HepG2 (cell line): ENCODE data around the gene USH2A.

Experiments
- BRCA1 ChIP-seq: sonication (generic); formaldehyde crosslinking; IDR thresholded peaks from 2 replicates; pipeline ENCODE4 v1.4.0; 2020; ENCODE audit warnings: missing genetic modification reagents
- CTCF ChIP-seq: sonication (generic); formaldehyde crosslinking; IDR thresholded peaks from 2 replicates; pipeline ENCODE4 v1.5.0; 2020; ENCODE audit warnings: mild to moderate bottlenecking, missing genetic modification reagents, moderate library complexity
- E2F1 ChIP-seq: sonication (generic); formaldehyde crosslinking; IDR thresholded peaks from 2 replicates; pipeline ENCODE4 v1.5.0; 2020; ENCODE audit warnings: missing genetic modification reagents
- EZH2 ChIP-seq: conservative IDR thresholded peaks from 2 replicates; pipeline ENCODE4 v1.6.1; 2012; ENCODE audit warnings: mild to moderate bottlenecking, low read depth, low read length, moderate library complexity
- FLYWCH1 ChIP-seq: sonication (generic); formaldehyde crosslinking; IDR thresholded peaks from 2 replicates; pipeline ENCODE4 v1.8.1; 2023; ENCODE audit warnings: mild to moderate bottlenecking, missing genetic modification reagents
- GABPA ChIP-seq, 2 experiments: IDR thresholded peaks; 2 replicates each; pipeline ENCODE4 v1.6.1; 2011 to 2016; ENCODE audit warnings: low read depth in 2 of 2, low read length in 1 of 2, missing biosample characterization in 1 of 2, missing genetic modification characterization in 1 of 2
- GABPB1 ChIP-seq: IDR thresholded peaks from 2 replicates; pipeline ENCODE4 v1.6.1; 2016; ENCODE audit warnings: mild to moderate bottlenecking, missing genetic modification reagents, moderate library complexity, missing compliant biosample characterization
- HOXA3 ChIP-seq: sonication (generic); formaldehyde crosslinking; IDR thresholded peaks from 2 replicates; pipeline ENCODE4 v1.5.0; 2020; ENCODE audit warnings: missing genetic modification reagents
- KLF16 ChIP-seq, 2 experiments: sonication (generic) in 1 of 2; formaldehyde crosslinking in 1 of 2; IDR thresholded peaks; 2 replicates each; pipeline versions ENCODE4 v1.6.1 to v1.8.0; 2016 to 2023; ENCODE audit warnings: missing genetic modification reagents in 2 of 2, missing compliant biosample characterization in 1 of 2
- NFYC ChIP-seq: IDR thresholded peaks from 2 replicates; pipeline ENCODE4 v1.6.1; 2016; ENCODE audit warnings: missing genetic modification reagents, missing compliant biosample characterization
- SKI ChIP-seq: fragments of 450-650 bp; IDR thresholded peaks from one replicate; pipeline ENCODE4 v1.6.1; 2018; ENCODE audit warnings: mild to moderate bottlenecking; ENCODE audit not compliant: partially characterized antibody
- SP1 ChIP-seq, 2 experiments: fragments of 450-650 bp in 1 of 2; sonication (generic) in 1 of 2; formaldehyde crosslinking in 1 of 2; IDR thresholded peaks; 2 replicates each; pipeline versions ENCODE4 v1.4.0 to v1.6.1; 2016 to 2020; ENCODE audit warnings: missing genetic modification reagents in 1 of 2
- ZNF678 ChIP-seq: sonication (generic); formaldehyde crosslinking; IDR thresholded peaks from 2 replicates; pipeline ENCODE4 v1.4.0; 2020; ENCODE audit warnings: mild to moderate bottlenecking, missing genetic modification reagents
- TF ChIP-seq, protein P1 (sequence below): sonication (generic); formaldehyde crosslinking; IDR thresholded peaks from 2 replicates; pipeline ENCODE4; 2020; ENCODE audit warnings: missing genetic modification reagents, mild to moderate bottlenecking, borderline replicate concordance

- no peak for TF ChIP-seq KLF16 (CRISPR knock-in tag; IDR thresholded peaks at IDR 0.05)
- TF ChIP-seq, protein P1, sequence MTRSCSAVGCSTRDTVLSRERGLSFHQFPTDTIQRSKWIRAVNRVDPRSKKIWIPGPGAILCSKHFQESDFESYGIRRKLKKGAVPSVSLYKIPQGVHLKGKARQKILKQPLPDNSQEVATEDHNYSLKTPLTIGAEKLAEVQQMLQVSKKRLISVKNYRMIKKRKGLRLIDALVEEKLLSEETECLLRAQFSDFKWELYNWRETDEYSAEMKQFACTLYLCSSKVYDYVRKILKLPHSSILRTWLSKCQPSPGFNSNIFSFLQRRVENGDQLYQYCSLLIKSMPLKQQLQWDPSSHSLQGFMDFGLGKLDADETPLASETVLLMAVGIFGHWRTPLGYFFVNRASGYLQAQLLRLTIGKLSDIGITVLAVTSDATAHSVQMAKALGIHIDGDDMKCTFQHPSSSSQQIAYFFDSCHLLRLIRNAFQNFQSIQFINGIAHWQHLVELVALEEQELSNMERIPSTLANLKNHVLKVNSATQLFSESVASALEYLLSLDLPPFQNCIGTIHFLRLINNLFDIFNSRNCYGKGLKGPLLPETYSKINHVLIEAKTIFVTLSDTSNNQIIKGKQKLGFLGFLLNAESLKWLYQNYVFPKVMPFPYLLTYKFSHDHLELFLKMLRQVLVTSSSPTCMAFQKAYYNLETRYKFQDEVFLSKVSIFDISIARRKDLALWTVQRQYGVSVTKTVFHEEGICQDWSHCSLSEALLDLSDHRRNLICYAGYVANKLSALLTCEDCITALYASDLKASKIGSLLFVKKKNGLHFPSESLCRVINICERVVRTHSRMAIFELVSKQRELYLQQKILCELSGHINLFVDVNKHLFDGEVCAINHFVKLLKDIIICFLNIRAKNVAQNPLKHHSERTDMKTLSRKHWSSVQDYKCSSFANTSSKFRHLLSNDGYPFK (CRISPR knock-in tag), result no peak
- no peak for TF ChIP-seq E2F1
- TF ChIP-seq EZH2, result no peak
- TF ChIP-seq SP1 (IDR thresholded peaks at IDR 0.05), result no peak
- no peak for TF ChIP-seq SP1 (CRISPR knock-in tag; IDR thresholded peaks at IDR 0.05)
- TF ChIP-seq SKI, result no peak
- TF ChIP-seq GABPB1 (CRISPR knock-in tag), result no peak
- no peak for TF ChIP-seq CTCF (CRISPR knock-in tag)
- no peak for TF ChIP-seq ZNF678
- no peak for TF ChIP-seq BRCA1 (CRISPR knock-in tag)
- TF ChIP-seq GABPA (IDR thresholded peaks at IDR 0.05; ENCODE audit: low read depth, low read length), result no peak
- no peak for TF ChIP-seq GABPA (CRISPR knock-in tag; IDR thresholded peaks at IDR 0.05; ENCODE audit: low read depth)
- no peak for TF ChIP-seq FLYWCH1 (CRISPR knock-in tag)
- no peak for TF ChIP-seq HOXA3 (CRISPR knock-in tag)
- no peak for TF ChIP-seq NFYC (CRISPR knock-in tag)
Measured at GRCh38 chr1:216183454-216183853, 239.8 kb downstream of the USH2A start.
